Left colon (tissue), 2 donors: ENCODE data around the gene VTI1A. TPM values are rescaled to one million over a fixed set of nuclear protein-coding genes. Genes with fewer than 3 reads are reported as not detected.

ENCODE experiments used
- ATAC-seq: fragments of 200-7000 bp; cut with Tn5 transposase; one replicate; pipeline ENCODE4 v1.9.1; 2020; ENCODE audit warnings: mild to moderate bottlenecking, moderate library complexity
- DNase-seq, 2 donors: peaks; one replicate each; pipeline ENCODE4 v3.0.0-alpha.2; 2020
- intact Hi-C, 2 donors: fragments of 100-400 bp; cut with DNase I in 1 of 2; cut with micrococcal nuclease in 1 of 2; formaldehyde crosslinking; loops; one replicate each; pipeline versions ENCODE4 v1.11.2 to v1.14.0; 2022; cut with DNase I, micrococcal nuclease
- total RNA-seq, 2 donors: library from RNA; stranded (reverse); fragmentation: NEBNext Ultra II Directional; extraction: Animal tissue kit (Norgen Biotek cat#: 25700); gene quantifications; one replicate each; pipeline ENCODE4 v1.2.1, GENCODE V29; 2021
- donor health status: DM: no; HTN: no; CAD: no.
- donor health status: DM: yes; HTN: yes; CAD: no.

VTI1A gene
- total RNA-seq, 2 donors from 2014 or later, result 44.4 to 52.8 TPM

GRCh38 chr10:112799726-112800510 lies 352.9 kb downstream of the VTI1A start:
- intact Hi-C loops, result no loop called here
- DNase-seq (no peak), ATAC-seq (no peak)

- intact Hi-C loops, result no loop called here
- ATAC-seq (no peak), DNase-seq (no peak)
Measured at GRCh38 chr10:112801004-112801403, 354.0 kb downstream of the VTI1A start.

- intact Hi-C loops, result no loop called here
- no peak for DNase-seq
- ATAC-seq, result peak; percentile 57
Measured at GRCh38 chr10:112801748-112802147, 354.7 kb downstream of the VTI1A start.

GRCh38 chr10:112802411-112803022 lies 355.5 kb downstream of the VTI1A start:
- DNase-seq, result no peak
- no peak for ATAC-seq
- intact Hi-C loops, result no loop called here

- DNase-seq, result peak; percentile 53 to 58
- intact Hi-C loops, result no loop called here
- ATAC-seq, result peak; percentile 78
Measured at GRCh38 chr10:112803961-112804401, 357.0 kb downstream of the VTI1A start.

GRCh38 chr10:112805254-112805590 lies 358.2 kb downstream of the VTI1A start:
- DNase-seq, result no peak
- intact Hi-C loops, result no loop called here
- ATAC-seq, result no peak

GRCh38 chr10:112805701-112806100 lies 358.7 kb downstream of the VTI1A start:
- intact Hi-C loops, result no loop called here
- DNase-seq (peak in 1 of 2 donors; percentile 19), ATAC-seq (peak; percentile 65)

GRCh38 chr10:112807013-112807412 lies 360.0 kb downstream of the VTI1A start:
- DNase-seq (no peak), ATAC-seq (no peak)
- intact Hi-C loops, result no loop called here

GRCh38 chr10:112809736-112810135 lies 362.7 kb downstream of the VTI1A start:
- ATAC-seq (no peak), DNase-seq (no peak)
- intact Hi-C loops, result no loop called here

- intact Hi-C loops, result no loop called here
- ATAC-seq (no peak), DNase-seq (no peak)
Measured at GRCh38 chr10:112810711-112811151, 363.7 kb downstream of the VTI1A start.

- intact Hi-C loops, result no loop called here
- DNase-seq, result peak; percentile 49
- ATAC-seq, result peak; percentile 91
Measured at GRCh38 chr10:112811741-112812551, 364.9 kb downstream of the VTI1A start.

- intact Hi-C loops, result no loop called here
- DNase-seq, result no peak
- no peak for ATAC-seq
Measured at GRCh38 chr10:112812586-112812985, 365.6 kb downstream of the VTI1A start.

GRCh38 chr10:112813866-112814591 lies 367.0 kb downstream of the VTI1A start:
- intact Hi-C loops, result no loop called here
- DNase-seq (no peak), ATAC-seq (no peak)

- DNase-seq (no peak), ATAC-seq (no peak)
- intact Hi-C loops, result no loop called here
Measured at GRCh38 chr10:112815269-112816032, 368.4 kb downstream of the VTI1A start.

GRCh38 chr10:112816033-112816430 lies 369.0 kb downstream of the VTI1A start:
- DNase-seq (no peak), ATAC-seq (no peak)
- intact Hi-C loops, result no loop called here

GRCh38 chr10:112816891-112817290 lies 369.9 kb downstream of the VTI1A start:
- DNase-seq (no peak), ATAC-seq (no peak)
- intact Hi-C loops, result no loop called here

GRCh38 chr10:112817981-112818777 lies 371.2 kb downstream of the VTI1A start:
- intact Hi-C loops, result no loop called here
- no peak for ATAC-seq
- DNase-seq, result no peak

- DNase-seq, result no peak
- ATAC-seq, result no peak
- intact Hi-C loops, result no loop called here
Measured at GRCh38 chr10:112819231-112819630, 372.2 kb downstream of the VTI1A start.
